Raji (cell line): Measurements from ENCODE around the gene OR10A5.

Experiments
- POLR2A ChIP-seq: IDR thresholded peaks from 2 replicates; pipeline ENCODE4 v1.6.1; 2011; ENCODE audit warnings: low read depth, low read length, control low read depth; ENCODE audit not compliant: insufficient read depth

Gene OR10A5

DNA sequence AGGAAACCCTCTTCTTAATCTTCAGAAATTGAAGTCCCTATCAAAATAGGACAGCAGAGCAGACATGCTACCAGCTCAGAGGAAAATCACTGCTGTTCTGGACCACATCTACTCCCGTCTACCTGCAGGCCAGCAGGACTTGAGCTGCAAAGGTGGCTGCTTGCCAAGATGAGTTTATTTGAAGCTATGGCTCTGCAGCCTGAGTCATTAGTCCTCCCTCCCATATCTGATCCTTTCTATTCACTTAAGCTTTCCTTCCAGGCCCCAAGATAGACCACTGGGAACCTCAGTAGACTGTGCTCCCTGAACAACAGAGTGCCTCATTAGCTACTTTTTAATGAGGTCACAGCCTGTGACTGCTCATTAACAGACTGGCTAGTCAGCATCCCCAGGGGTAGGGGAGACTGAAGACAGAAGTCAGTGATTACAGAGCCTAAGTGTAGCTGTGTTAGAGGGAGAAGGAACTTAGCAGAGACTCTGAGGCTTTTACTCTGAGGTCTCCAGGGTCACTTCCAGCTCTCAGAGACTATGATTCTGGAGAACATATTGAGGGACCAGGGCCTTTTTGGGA, 10.6 kb downstream of the OR10A5 start:
- TF ChIP-seq POLR2A = no peak

DNA sequence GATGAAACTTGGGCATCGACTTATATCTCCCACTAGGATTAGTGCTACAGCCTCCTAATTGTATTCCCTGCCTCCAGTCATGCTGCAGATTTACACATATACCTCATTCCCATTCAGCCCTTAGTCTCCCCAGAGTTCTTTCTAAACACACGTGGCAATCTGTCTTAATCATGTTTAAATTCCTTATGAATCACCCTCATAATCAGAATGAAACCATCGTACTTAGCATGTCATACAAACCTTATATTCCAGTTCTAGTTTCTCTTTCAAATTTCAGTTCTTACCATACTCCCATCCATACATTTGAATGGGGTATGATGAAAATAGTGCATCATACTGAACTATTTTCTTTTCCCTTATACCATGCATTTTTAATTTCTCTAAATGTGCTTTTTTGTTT, 11.4 kb downstream of the OR10A5 start:
- no peak for TF ChIP-seq POLR2A

- TF ChIP-seq POLR2A = no peak
Measured at GRCh38 chr11:6862961-6863360, 17.5 kb downstream of the OR10A5 start, which contains the start of gene OR10A2. Gene OR10A2 (plus strand): TSS chr11:6863057. CDS start chr11:6869755, 6,698 bp downstream.

DNA sequence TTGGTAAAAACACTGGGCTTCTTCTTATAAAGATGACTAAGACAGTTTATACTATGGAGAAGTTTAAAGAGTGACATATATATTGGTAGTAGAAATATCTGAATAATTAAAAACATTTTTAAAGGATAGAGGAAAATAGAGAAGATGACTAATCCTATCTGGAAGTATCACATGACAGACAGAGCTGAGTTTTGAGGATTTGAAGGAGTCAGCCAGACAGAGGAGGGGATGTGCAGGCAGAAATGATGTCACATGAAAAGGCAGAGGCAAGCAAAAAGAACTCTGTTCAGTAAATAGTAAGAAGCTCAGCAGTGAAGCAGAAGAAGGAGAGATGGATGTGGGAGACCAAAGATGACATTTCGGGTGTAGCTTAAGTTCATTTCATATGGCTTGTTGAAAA, 19.0 kb downstream of the OR10A5 start:
- TF ChIP-seq POLR2A = no peak

DNA sequence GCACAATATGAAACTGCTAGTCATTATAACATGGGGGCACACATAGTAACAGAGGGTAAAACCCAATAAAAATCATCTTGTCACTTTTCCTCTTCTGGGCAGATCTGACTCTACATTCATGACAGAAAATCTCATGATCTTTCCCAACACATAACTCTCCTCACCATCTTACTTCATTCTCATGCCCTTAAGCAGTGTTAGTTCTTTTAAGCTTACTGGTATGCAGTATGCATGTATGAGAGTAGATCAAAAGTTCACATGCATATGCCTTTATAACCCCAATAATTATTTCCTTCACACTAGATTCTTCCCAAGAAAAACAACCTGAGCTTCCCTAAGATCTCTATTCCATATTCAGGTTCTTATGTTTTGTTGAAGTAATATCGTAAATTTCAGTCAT, 25.8 kb downstream of the OR10A5 start:
- TF ChIP-seq POLR2A = no peak

- TF ChIP-seq POLR2A = no peak
Measured at GRCh38 chr11:6875761-6876160, 30.3 kb downstream of the OR10A5 start.

DNA sequence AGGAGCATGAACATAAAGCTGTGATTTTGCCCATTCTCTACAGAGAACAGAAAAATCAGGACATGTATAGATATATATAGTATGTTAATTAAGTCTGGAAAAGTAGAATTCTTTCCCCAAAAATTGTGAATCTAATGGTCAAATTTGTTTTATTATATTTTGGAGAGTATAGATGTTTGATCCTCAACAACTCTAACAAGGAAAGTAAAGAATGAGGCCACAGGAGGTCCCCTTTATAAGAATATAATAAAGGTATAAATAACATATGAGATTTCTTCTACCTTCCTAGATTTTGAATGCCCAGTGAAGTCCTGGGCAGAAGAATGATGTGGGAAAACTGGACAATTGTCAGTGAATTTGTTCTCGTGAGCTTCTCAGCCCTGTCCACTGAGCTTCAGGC, 30.8 kb downstream of the OR10A5 start, which contains the start of gene OR10A4:
TSS of gene OR10A4 (plus strand) at position 301 of the 400 bp plus-strand sequence. CDS start at position 324, 23 bp downstream.
- no peak for TF ChIP-seq POLR2A

DNA sequence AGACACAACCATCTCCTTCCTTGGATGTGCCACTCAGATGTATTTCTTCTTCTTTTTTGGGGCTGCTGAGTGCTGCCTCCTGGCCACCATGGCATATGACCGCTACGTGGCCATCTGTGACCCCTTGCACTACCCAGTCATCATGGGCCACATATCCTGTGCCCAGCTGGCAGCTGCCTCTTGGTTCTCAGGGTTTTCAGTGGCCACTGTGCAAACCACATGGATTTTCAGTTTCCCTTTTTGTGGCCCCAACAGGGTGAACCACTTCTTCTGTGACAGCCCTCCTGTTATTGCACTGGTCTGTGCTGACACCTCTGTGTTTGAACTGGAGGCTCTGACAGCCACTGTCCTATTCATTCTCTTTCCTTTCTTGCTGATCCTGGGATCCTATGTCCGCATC, 31.4 kb downstream of the OR10A5 start:
- TF ChIP-seq POLR2A = no peak

GRCh38 chr11:6882751-6883150, 37.3 kb downstream of the OR10A5 start:
- TF ChIP-seq POLR2A = no peak

DNA sequence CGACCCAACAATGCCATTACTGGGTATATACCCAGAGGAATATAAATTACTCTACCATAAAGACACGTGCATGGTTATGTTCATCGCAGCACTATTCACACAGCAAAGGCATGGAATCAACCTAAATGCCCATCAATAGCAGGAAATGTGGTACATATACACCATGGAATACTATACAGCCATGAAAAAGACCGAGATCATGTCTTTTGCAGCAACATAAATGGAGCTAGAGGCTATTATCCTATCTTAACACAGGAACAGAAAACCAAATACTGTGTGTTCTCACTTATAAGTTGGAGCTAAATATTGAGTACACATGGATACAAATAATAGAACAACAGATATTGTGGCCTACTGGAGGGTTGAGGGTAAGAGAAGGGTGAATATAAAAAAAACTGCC, 43.3 kb downstream of the OR10A5 start:
- TF ChIP-seq POLR2A = no peak

DNA sequence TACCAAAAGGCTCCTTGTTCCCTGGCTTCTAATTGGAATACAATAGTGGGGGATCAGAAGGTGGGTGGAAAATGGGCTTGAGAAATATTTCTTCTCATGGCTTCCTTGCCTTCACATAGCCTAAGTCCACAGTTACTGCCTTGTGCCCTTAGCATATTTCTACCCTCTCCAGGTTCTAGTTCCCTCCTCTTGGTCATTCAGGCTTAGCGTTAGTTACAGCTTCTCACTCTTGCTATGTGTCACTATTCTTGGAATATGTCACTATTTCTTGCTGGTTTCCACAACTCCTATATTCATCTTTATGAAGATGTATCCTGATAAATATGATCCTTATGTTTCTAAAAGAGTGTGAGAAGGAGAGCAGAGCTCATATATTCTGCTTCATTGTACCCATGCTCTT, 44.4 kb downstream of the OR10A5 start:
- no peak for TF ChIP-seq POLR2A

GRCh38 chr11:6892400-6892799, 46.9 kb downstream of the OR10A5 start, which contains the start of gene OR2D2:
Gene OR2D2 (minus strand): TSS chr11:6892500. CDS start chr11:6892500, 0 bp downstream.
- TF ChIP-seq POLR2A = no peak

GRCh38 chr11:6894097-6894496, 48.6 kb downstream of the OR10A5 start:
- no peak for TF ChIP-seq POLR2A

- TF ChIP-seq POLR2A = no peak
Measured at GRCh38 chr11:6895010-6895409, 49.5 kb downstream of the OR10A5 start.
